Measurements from ENCODE around the gene KLHL35.

GRCh38 chr11:75406338-75406777, 26.6 kb downstream of the KLHL35 start:
- TF ChIP-seq POLR2A (IDR thresholded peaks at IDR 0.05) (no peak), CTCF (IDR thresholded peaks at IDR 0.05) (no peak)

All from body of pancreas (tissue), 4 donors.